Chondrocyte (in vitro differentiated cells): ENCODE data around the gene PTPN2. TPM values are rescaled to one million over a fixed set of nuclear protein-coding genes. Genes with fewer than 3 reads are reported as not detected.

Experiments
- DNase-seq: peaks from one replicate; pipeline ENCODE4 v3.0.0; 2021; ENCODE audit warnings: mixed read lengths, low spot score
- H3K27ac Mint-ChIP-seq: one replicate; pipeline ENCODE4 v1.8.0; 2021; ENCODE audit warnings: mild to moderate bottlenecking, moderate library complexity, mixed read lengths; ENCODE audit not compliant: unreplicated experiment
- H3K27me3 Mint-ChIP-seq: 2 replicates; pipeline ENCODE4 v1.8.0; 2021; ENCODE audit warnings: low read depth, mixed read lengths
- H3K36me3 Mint-ChIP-seq: 2 replicates; pipeline ENCODE4 v1.8.0; 2021; ENCODE audit warnings: low read depth, mixed read lengths
- H3K4me1 Mint-ChIP-seq: 2 replicates; pipeline ENCODE4 v1.8.0; 2021; ENCODE audit warnings: low read depth, mild to moderate bottlenecking, mixed read lengths
- H3K4me3 Mint-ChIP-seq: one replicate; pipeline ENCODE4 v1.8.0; 2021; ENCODE audit warnings: mild to moderate bottlenecking, moderate library complexity, mixed read lengths; ENCODE audit not compliant: unreplicated experiment
- H3K9me3 Mint-ChIP-seq: 2 replicates; pipeline ENCODE4 v1.8.0; 2021; ENCODE audit warnings: low read depth, mixed read lengths
- total RNA-seq: library from RNA; stranded (reverse); gene quantifications from 3 replicates; pipeline ENCODE4 v1.2.1, GENCODE V29; 2021
- TF ChIP-seq, protein P1 (sequence below): fragments of 200-600 bp; sonication (generic); IDR thresholded peaks from 2 replicates; pipeline ENCODE4 v1.5.0; 2021; ENCODE audit warnings: antibody characterized with exemption, mild to moderate bottlenecking, moderate library complexity

Gene PTPN2
- total RNA-seq, 1 donor from 2014 or later, result 22.2 TPM

DNA sequence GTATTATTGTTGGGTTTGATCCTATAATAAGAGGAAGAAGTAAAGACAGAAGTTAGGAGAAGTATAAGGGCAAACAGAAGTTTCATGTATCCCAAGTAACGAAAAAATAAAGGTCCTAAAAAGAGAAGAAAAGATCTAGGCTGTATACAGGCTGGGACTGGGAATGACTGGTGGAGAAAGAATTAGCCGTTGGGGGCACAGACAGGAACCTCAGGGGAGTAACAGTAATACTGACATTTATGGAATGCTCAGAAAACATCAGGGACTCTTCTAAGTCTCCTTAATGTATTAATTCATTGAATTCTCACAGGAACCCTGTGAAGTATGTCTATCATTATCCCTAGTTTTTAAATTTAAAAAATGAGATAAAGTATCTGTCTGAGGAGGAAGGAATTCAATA is 67.6 kb downstream of the PTPN2 start:
- peaks cover 9% of the 10 kb centered on the region for H3K36me3 Mint-ChIP-seq
- H3K27me3 Mint-ChIP-seq, result no peaks in the 10 kb centered on the region
- DNase-seq, result no peak
- no peaks in the 10 kb centered on the region for H3K9me3 Mint-ChIP-seq
- no peak overlapping the region for H3K4me3 Mint-ChIP-seq
- TF ChIP-seq, protein P1, sequence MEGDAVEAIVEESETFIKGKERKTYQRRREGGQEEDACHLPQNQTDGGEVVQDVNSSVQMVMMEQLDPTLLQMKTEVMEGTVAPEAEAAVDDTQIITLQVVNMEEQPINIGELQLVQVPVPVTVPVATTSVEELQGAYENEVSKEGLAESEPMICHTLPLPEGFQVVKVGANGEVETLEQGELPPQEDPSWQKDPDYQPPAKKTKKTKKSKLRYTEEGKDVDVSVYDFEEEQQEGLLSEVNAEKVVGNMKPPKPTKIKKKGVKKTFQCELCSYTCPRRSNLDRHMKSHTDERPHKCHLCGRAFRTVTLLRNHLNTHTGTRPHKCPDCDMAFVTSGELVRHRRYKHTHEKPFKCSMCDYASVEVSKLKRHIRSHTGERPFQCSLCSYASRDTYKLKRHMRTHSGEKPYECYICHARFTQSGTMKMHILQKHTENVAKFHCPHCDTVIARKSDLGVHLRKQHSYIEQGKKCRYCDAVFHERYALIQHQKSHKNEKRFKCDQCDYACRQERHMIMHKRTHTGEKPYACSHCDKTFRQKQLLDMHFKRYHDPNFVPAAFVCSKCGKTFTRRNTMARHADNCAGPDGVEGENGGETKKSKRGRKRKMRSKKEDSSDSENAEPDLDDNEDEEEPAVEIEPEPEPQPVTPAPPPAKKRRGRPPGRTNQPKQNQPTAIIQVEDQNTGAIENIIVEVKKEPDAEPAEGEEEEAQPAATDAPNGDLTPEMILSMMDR, result no peak
- H3K27ac Mint-ChIP-seq, result peak overlapping the region; percentile 89
- H3K4me1 Mint-ChIP-seq, result peaks cover 41% of the 10 kb centered on the region

DNA sequence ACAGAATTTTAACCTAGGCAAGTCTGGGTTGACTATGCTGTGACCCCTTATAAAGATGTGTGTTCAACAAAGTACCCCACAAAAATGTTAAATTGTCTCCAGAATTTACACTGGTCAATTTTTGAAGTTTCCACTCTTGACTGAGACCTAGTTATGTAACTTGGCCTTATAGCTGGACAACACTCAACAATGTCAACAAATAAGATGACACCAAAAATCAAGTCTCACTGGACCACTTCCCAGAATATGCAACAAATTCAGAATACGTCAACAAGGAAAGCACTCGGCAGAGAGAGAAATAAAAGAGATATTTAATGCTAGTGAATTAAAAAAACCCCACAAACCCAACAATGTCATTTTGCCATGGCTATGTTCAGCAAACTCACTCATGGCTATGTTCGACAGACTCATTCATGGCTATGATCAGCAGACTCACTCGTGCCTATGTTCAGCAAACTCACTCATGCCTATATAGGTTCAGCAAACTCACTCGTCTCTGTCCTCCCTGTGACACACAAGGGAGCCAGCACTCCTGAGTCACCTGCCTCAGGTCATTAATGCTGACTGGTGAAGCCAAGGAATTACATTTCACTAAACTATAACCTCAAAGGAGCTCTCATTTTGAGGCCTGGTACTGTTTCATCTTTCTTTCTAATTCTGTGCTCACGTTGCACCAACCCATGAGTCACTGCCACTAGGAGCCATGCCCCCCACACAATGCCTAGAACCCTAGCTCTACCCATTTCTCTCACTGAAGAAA is 72.7 kb downstream of the PTPN2 start:
- Mint-ChIP-seq H3K4me3 (no peak overlapping the region), H3K27ac (no peak overlapping the region), H3K9me3 (peaks cover 6% of the 10 kb centered on the region), H3K36me3 (peaks cover 13% of the 10 kb centered on the region), H3K27me3 (no peaks in the 10 kb centered on the region), H3K4me1 (peaks cover 18% of the 10 kb centered on the region)
- DNase-seq, result no peak
- TF ChIP-seq, protein P1, result no peak

DNA sequence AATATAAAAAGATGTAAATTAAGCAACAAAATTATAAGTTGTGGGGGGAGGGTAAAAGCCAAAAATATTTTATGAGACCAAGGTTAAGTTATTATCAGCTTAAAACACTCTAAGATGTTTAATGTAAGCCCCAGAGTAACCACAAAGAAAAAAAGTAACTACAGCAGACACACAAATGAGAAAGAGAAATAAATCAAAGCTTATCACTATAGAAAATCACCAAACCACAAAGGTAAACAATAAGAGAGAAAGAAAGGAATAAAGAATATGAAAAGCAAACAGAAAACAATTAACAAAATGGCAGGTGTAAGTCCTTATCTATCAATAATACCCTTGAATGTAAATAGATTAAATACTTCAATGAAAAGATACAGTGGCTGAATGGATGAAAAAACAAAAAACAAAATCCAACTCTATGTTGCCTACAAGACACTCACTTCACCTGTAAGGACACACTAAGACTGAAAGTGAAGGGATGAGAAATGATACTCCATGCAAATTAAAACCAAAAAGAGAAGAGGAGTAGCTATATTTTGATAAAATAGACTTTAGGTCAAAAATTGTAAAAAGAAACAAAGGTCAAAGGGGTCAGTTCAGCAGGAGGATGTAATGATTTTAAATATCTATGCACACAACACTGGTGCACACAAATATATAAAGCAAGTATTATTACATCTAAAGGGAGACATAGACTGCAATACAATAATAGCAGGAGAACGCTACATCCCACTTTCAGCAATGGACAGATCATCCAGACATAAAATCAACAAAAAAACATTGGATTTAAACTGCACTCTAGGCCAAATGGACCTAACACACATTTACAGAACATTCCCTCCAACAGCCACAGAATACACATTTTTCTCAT is 80.7 kb downstream of the PTPN2 start:
- TF ChIP-seq, protein P1, result no peak
- H3K4me1 Mint-ChIP-seq, result no peaks in the 10 kb centered on the region
- H3K36me3 Mint-ChIP-seq, result peaks cover 28% of the 10 kb centered on the region
- no peak for DNase-seq
- H3K27me3 Mint-ChIP-seq, result no peaks in the 10 kb centered on the region
- no peak overlapping the region for H3K4me3 Mint-ChIP-seq
- peaks cover 19% of the 10 kb centered on the region for H3K9me3 Mint-ChIP-seq
- H3K27ac Mint-ChIP-seq, result no peak overlapping the region

DNA sequence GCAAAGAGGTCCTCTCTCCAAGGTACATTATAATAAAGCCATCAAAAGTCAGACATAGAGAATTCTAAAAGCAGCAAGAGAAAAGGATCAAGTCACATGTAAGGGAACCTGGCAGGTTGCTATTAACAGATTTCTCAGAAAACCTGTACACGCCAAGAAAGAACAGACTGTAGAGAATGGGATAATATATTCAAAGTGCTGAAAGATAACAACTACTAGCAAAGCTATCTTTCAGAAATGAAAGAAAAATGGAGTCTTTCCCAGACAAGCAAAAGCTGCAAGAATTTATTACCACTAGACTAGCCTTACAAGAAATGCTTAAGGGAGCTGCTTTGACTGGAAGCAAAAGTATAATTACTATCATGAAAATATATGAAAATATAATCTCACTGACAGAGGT is 81.5 kb downstream of the PTPN2 start:
- TF ChIP-seq, protein P1, result no peak
- no peak for DNase-seq
- H3K27me3 Mint-ChIP-seq, result no peaks in the 10 kb centered on the region
- H3K36me3 Mint-ChIP-seq, result peaks cover 28% of the 10 kb centered on the region
- H3K9me3 Mint-ChIP-seq, result peaks cover 19% of the 10 kb centered on the region
- H3K27ac Mint-ChIP-seq, result no peak overlapping the region
- no peak overlapping the region for H3K4me3 Mint-ChIP-seq
- H3K4me1 Mint-ChIP-seq, result no peaks in the 10 kb centered on the region

DNA sequence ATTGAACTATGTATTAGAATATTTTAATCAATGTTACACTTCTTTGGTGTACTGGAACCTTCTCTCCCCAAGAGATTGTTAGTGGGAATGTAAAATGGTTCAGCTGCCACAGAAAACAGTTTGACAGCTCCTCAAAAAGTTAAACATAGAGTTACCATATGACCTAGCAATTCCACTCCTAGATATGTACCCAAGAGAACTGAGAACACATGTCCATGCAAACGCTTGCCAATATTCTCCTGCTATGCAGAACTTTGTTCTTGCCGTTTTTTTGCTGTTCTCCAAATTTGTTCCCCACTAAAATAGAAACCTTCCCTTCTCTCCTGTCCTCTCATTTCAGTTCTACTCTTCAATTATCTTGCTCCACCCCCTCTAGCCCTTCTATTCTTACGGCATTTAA is 87.6 kb downstream of the PTPN2 start:
- H3K36me3 Mint-ChIP-seq, result peaks cover 11% of the 10 kb centered on the region
- H3K4me1 Mint-ChIP-seq, result no peaks in the 10 kb centered on the region
- H3K27me3 Mint-ChIP-seq, result no peaks in the 10 kb centered on the region
- no peak overlapping the region for H3K4me3 Mint-ChIP-seq
- no peak overlapping the region for H3K27ac Mint-ChIP-seq
- DNase-seq, result no peak
- H3K9me3 Mint-ChIP-seq, result no peaks in the 10 kb centered on the region
- TF ChIP-seq, protein P1, result no peak
